SK-N-SH (cell line): ENCODE results near the gene PRRT1.

Experiments used
- CHD2 ChIP-seq: fragments of 150-350 bp; IDR thresholded peaks from 2 replicates; pipeline ENCODE4 v1.6.1; 2018; ENCODE audit warnings: low read length; ENCODE audit not compliant: partially characterized antibody
- EZH2phosphoT487 ChIP-seq: fragments of 200-600 bp; sonication (generic); IDR thresholded peaks from 2 replicates; pipeline ENCODE4 v1.6.1; 2017; ENCODE audit warnings: low read depth, mixed run types, mild to moderate bottlenecking, antibody characterized with exemption, moderate library complexity, borderline replicate concordance
- NRF1 ChIP-seq: IDR thresholded peaks from 2 replicates; pipeline ENCODE4 v1.6.1; 2012; ENCODE audit warnings: low read depth, mild to moderate bottlenecking, low read length
- RAD21 ChIP-seq: IDR thresholded peaks from 2 replicates; pipeline ENCODE4 v1.6.1; 2012; ENCODE audit warnings: mild to moderate bottlenecking, low read length
- RFX5 ChIP-seq: IDR thresholded peaks from 2 replicates; pipeline ENCODE4 v1.6.1; 2012; ENCODE audit warnings: mild to moderate bottlenecking, improper control_type of control experiment, low read length
- TAF1 ChIP-seq: IDR thresholded peaks from 2 replicates; pipeline ENCODE4 v1.6.1; 2012; ENCODE audit warnings: low read depth, mild to moderate bottlenecking, low read length, moderate library complexity, borderline replicate concordance
- TF ChIP-seq, protein P1 (sequence below): IDR thresholded peaks from 2 replicates; pipeline ENCODE4 v1.4.0; 2012; ENCODE audit warnings: low read depth
- TF ChIP-seq, protein P2 (sequence below): fragments of 200-600 bp; sonication (generic); IDR thresholded peaks from 2 replicates; pipeline ENCODE4 v1.6.1; 2017; ENCODE audit warnings: antibody characterized with exemption, mild to moderate bottlenecking, moderate library complexity
- TF ChIP-seq, protein P3 (sequence below): IDR thresholded peaks from 2 replicates; pipeline ENCODE4; 2012
- TF ChIP-seq, protein P4 (sequence below): IDR thresholded peaks from 2 replicates; pipeline ENCODE4 v1.6.1; 2012; ENCODE audit warnings: mild to moderate bottlenecking, low read depth, low read length, moderate library complexity
- TF ChIP-seq, protein P5 (sequence below): fragments of 150-350 bp; IDR thresholded peaks from 2 replicates; pipeline ENCODE4 v1.6.1; 2017; ENCODE audit warnings: antibody characterized with exemption, low read length, low read depth, borderline replicate concordance

DNA sequence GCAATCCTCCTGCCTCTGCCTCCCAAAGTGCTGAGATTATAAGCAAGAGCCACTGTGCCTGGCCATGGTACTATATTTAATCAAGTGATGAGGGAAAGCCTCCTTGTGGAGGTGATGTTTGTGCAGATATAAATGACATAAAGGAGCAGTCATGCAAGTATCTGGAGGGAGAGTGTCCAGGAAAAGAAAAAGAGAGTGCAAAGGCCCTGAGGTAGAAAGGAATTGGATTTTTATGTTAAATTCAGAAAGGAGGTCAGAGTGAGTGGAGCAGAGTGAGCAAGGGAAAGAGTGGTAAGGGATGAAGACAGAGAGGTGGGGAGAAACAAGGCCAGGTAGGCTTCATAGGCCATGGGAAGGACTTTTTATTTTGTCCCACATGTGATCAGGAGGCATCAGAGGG lies 14.3 kb downstream of the PRRT1 start:
- TF ChIP-seq EZH2phosphoT487 (no peak), RAD21 (no peak), CHD2 (no peak), NRF1 (no peak), TAF1 (no peak), RFX5 (no peak)
- TF ChIP-seq, protein P1, sequence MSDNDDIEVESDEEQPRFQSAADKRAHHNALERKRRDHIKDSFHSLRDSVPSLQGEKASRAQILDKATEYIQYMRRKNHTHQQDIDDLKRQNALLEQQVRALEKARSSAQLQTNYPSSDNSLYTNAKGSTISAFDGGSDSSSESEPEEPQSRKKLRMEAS = no peak
- TF ChIP-seq, protein P2, sequence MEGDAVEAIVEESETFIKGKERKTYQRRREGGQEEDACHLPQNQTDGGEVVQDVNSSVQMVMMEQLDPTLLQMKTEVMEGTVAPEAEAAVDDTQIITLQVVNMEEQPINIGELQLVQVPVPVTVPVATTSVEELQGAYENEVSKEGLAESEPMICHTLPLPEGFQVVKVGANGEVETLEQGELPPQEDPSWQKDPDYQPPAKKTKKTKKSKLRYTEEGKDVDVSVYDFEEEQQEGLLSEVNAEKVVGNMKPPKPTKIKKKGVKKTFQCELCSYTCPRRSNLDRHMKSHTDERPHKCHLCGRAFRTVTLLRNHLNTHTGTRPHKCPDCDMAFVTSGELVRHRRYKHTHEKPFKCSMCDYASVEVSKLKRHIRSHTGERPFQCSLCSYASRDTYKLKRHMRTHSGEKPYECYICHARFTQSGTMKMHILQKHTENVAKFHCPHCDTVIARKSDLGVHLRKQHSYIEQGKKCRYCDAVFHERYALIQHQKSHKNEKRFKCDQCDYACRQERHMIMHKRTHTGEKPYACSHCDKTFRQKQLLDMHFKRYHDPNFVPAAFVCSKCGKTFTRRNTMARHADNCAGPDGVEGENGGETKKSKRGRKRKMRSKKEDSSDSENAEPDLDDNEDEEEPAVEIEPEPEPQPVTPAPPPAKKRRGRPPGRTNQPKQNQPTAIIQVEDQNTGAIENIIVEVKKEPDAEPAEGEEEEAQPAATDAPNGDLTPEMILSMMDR = no peak
- TF ChIP-seq, protein P3, sequence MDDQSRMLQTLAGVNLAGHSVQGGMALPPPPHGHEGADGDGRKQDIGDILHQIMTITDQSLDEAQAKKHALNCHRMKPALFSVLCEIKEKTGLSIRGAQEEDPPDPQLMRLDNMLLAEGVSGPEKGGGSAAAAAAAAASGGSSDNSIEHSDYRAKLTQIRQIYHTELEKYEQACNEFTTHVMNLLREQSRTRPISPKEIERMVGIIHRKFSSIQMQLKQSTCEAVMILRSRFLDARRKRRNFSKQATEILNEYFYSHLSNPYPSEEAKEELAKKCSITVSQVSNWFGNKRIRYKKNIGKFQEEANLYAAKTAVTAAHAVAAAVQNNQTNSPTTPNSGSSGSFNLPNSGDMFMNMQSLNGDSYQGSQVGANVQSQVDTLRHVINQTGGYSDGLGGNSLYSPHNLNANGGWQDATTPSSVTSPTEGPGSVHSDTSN = no peak
- TF ChIP-seq, protein P4, sequence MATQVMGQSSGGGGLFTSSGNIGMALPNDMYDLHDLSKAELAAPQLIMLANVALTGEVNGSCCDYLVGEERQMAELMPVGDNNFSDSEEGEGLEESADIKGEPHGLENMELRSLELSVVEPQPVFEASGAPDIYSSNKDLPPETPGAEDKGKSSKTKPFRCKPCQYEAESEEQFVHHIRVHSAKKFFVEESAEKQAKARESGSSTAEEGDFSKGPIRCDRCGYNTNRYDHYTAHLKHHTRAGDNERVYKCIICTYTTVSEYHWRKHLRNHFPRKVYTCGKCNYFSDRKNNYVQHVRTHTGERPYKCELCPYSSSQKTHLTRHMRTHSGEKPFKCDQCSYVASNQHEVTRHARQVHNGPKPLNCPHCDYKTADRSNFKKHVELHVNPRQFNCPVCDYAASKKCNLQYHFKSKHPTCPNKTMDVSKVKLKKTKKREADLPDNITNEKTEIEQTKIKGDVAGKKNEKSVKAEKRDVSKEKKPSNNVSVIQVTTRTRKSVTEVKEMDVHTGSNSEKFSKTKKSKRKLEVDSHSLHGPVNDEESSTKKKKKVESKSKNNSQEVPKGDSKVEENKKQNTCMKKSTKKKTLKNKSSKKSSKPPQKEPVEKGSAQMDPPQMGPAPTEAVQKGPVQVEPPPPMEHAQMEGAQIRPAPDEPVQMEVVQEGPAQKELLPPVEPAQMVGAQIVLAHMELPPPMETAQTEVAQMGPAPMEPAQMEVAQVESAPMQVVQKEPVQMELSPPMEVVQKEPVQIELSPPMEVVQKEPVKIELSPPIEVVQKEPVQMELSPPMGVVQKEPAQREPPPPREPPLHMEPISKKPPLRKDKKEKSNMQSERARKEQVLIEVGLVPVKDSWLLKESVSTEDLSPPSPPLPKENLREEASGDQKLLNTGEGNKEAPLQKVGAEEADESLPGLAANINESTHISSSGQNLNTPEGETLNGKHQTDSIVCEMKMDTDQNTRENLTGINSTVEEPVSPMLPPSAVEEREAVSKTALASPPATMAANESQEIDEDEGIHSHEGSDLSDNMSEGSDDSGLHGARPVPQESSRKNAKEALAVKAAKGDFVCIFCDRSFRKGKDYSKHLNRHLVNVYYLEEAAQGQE = no peak
- TF ChIP-seq, protein P5, sequence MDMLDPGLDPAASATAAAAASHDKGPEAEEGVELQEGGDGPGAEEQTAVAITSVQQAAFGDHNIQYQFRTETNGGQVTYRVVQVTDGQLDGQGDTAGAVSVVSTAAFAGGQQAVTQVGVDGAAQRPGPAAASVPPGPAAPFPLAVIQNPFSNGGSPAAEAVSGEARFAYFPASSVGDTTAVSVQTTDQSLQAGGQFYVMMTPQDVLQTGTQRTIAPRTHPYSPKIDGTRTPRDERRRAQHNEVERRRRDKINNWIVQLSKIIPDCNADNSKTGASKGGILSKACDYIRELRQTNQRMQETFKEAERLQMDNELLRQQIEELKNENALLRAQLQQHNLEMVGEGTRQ = no peak
